Kidney capillary endothelial cell (primary cell): ENCODE measurements around the gene CCDC24.
A peak's percentile ranks its signal among the peaks of the same experiment; 100 is the strongest.

ENCODE experiments used
- DNase-seq: peaks from one replicate; pipeline ENCODE4 v3.0.0-alpha.2; 2018; ENCODE audit warnings: low spot score

Gene CCDC24

DNA sequence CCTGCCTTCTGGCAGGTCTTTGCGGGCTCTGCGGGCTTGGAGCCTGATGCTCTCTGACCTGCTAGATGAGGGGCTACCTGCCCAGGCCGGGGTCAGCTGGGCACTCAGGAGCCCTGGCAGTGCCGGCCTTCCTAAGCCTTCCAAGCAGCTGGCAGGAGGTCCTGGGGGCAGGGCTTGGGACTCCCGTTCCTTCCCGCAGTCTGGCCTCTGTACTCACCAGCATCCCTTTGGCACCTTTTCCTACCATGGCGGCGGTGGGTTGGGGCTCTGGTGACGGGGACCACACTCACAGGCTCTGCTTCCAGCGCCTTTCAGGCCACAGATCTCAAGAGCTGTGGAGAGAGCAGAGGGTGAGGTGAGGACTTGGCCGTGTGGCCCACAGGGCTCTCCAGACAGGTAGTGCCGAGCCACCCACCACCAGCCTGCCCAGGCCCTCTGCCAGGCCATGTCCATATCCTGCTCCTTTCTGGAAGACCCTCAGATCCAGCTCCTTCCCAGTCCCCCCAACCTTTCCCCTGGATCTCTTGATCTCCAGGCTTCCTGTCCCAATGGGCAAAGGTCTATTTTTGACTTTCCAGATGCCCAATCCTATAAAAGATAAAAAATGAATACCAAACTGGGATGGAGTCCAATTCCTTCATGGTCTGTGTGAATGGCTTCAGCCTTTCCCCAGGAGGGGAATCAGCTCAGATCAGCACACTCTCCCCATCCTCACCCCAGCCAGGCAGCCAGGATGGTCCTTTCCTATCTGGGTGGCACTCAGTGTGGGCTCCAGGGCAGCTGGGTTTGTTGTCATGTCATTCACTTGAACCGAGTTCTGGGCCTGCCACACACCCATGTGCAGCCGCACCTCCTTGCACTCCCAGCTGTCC, 32.9 kb downstream of the CCDC24 start:
- no peak for DNase-seq

DNA sequence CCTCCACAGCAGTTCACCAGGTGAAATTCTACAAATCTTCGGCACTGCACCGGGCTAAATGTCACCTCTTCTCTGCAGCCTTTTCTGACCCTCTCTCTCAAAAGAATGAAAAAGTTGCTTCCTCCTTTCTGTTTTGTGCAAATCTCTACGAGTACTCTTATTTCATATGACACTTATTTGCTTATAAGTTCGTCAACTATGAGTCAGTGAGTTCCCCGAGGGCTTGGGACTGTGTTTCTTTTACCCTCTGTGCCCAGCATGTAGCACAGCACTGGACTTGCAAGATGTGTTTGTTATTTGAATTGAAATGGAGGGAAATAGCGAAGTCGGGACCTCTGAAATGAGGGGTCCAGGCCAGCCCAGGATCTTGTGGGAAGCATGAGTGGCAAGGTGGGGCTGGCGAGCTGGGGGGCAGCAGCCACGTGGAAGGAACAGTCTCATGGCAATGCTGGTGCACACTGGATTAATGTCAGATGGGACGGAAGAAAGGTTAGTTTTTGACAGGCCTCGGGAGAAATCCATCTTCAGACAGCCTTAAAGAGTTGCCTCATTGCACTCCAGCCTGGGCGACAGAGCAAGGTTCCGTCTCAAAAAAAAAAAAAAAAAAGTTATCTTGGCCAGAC, 33.6 kb downstream of the CCDC24 start:
- DNase-seq: no peak

DNA sequence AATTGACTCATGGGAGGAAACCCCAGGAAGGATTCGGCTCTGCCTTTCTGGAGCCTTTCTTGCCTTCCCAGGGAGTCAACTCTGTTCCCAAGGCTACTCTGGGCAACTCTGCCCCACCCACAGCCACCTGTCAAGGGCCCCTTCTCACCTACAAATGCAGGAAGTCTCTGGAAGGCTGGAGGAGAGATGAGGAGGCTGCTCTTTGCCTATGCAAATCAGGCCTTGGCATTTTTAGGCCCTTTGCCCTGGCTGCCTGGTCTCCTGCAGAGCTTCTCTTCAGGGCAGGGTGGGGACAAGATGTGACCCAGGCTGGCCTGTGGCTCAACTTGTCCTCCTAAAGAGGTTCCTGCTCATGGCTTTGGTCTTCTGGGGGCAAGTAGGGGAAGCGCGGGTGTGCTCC, 34.4 kb downstream of the CCDC24 start:
- DNase-seq: no peak

DNA sequence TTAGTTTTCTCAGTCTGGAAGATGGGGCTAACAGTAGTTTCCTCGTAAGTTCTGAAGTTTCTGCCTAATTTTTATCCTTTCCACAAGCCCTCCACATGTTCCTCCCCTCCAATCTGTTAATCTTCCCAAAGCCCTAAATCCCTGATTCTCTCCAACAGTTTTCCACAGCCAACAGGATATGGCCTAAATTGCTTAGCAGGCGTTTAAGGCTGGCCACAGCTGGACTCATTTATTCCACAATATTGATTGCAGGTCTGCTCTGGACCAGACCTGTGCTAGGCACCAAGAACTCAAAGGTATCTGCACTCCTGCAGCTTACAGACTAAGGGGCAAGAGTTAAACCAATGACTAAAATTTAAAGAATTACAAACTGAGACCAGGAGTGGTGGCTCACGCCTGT, 35.9 kb downstream of the CCDC24 start:
- DNase-seq: no peak

DNA sequence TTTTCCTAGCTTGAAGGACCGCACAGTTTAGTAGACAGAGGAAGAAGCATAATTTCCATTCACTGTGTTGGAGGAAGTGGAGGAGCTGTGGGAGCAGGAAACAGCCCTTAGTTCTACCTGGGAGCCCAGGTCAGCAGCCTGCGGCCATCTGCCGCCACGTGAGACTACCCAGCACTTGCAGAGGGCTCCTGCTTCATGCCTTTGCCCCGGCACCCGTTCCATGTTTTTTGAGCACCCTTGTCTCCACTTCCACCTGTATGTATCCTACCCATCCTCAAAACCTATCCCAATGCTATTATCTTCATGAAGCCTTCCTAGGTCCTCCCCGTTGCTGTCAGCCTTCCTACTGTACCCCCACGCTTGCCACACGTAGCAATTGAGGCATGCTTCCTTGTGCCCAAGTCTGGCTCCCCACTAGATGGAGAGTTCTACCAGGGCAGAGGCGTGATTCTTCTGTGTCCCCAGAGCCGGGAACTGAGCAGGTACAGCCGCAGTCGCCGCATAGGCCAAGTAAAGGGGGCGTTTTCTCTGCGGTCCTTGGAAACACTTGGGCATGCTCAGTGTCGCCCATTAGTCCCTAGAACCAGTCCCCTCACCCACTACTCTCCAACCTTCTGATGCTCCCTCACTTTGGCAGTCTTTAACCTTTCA, 38.0 kb downstream of the CCDC24 start:
- DNase-seq: peak; percentile 24

DNA sequence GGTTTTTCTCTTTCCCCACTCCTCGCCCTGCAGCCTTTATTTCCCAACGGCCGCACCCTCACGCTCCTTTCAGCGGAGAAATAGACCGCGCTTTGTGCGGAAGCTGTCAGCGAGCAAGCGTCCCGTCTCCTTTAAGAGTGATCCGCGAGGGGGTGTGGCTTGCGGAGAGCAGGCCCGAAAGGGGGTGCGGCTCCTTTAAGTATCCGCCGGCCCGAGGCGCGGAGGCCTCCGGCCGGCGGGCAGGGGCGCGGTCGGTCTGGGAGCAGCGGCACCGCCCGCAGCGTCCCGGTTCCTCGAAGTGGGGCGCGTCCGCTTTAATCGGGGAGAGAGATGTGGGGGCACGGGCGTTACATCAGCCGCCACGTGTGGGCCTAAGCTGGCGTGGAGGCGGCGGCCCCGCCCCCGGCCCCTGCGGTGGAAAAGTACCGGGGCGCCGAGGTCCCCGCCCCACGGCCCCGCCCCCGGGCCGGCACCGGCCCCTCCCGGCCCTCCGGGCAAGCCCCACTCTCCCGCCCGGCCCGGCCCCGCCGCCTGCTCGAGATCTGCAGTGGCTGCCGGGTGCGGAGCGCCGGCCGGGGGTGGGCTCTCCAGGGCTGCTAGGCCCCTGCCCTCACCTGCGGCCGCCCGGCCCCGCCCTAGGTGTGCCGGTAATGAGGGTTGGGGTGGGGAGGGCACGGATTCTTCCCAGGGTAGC, 38.7 kb downstream of the CCDC24 start:
- DNase-seq: peak; percentile 67

DNA sequence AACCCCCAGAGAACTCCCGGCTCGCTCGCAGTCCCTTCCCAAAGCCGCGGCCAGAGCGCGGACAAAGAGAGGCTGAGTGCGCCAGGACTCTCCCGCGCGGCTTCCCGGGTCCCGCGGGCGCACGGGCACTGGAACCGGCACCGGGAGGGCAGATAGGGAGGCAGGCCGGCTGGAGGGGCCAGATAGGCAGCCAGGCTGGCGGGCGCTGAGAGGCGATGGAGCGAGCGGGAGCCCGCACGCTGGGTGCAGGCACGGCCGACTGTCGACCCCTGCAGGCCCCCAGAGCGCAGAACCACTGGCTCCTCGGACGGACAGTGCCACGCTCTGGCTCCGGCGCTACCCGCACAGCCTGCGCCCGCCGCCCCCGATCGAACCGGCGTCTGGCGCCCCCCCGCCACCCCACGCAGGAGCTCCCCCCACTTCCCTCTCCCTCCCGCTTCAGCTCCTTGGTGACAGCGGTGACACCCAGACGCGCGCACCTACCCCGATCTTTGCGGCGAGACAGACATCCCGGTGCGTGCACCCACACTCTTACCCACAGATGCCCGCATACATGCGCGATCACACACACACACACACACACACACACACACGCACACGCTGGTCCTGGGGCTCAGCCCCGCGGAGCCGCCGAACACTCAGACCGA, 39.3 kb downstream of the CCDC24 start:
- DNase-seq: no peak

DNA sequence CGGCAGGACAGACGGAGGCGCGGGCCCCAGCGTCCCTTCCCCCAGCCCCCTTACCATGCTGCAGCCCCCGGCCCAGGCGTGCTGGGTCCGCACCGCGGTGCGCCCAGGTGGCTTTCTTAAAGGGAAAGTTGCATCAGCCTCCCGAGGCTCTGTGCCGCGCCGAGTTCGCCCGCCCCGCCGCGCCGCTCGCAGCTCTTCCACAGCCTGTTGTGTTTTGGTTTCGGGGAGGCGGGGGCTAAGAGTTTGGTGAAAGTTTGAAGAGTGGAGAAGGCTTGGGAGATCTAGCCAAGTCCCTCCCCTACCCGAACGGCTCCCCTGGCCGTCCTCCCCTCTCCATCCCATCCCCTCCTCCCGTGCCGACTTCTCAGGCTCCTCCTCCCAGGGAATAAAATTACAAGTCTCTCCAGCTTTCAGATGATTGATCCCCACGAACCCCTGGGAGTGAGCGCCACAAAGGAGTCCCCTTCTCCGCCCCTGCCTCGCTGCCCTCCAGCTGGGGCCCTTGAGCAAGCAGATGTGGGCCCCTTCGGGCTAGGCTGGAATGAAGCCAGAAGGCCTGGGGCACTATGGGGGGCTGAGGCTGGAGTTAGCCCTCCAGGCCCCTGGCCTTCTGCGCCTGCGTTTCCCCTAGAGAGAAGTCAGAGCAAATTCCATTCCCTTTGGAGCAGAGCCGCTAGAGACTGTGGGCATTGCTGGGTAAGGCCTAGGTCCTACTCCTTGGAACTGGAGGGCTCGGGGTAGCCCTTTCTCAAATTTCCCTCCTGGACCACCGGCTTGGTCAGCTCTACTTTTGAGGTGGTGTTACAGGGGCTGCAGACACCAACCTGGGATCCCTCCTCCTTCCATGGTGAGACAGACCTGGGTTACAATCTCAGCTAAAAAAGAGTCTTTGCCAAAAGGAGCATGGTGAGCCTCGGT, 40.1 kb downstream of the CCDC24 start, which contains the start of gene SLC6A9:
Gene SLC6A9 (minus strand): TSS at position 211 of the 918 bp plus-strand sequence. CDS start 7,185 bp downstream, outside the sequence.
- no peak for DNase-seq

DNA sequence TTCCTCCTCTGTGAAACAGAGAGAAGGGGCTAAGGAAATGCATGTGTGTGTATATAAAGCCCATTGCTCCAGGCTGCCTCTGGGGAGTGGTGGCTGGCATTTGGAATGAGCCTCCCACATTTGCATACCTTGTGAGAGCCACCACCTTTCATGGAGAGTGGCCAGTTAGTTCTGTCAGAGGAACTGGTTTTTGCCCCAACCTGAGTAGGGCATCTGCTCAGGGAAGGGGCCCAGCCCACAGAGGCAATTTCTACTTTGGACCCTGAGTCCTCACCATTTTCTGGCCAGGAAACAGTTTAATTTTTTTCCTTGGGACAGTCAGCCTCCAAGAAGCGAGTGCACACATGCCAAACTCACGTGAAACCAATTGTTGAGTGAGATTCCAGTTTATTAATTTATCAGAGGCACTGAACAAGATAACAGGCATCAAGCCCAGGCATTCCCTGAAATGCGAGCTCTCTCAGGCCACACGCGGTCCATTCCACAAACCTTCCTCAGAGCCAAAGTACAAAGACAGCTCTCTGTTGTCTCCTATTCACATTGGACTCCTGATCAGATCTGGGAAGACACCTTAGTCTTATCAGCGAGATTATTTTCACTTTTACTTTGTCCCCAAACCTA, 40.9 kb downstream of the CCDC24 start:
- no peak for DNase-seq

DNA sequence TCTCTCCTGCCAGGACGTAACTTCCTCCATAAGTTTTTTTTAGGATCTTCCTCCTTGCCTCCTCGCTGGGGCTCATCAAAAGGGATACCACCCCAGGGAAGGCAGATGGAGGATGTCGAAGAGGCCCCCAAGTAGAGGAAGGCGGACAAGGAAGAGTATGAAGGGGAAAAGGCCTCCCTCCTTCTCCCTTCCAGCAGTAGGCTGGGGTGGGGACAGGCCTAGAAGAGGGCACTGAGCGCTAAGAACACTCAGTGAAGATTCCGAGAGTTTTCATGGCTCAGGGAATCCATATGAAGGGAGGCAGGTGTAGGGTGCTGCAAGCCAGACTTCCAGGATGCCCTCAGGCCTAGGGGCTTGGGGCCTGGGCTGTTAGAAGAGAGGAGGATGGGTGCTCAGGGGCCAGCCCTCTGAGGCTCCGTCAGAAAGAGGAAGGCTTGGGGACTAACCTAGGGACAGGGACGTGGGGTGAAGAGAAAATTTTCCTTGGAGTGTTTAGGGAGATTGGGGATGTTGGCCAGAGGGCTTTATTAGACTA, 41.7 kb downstream of the CCDC24 start:
- no peak for DNase-seq

DNA sequence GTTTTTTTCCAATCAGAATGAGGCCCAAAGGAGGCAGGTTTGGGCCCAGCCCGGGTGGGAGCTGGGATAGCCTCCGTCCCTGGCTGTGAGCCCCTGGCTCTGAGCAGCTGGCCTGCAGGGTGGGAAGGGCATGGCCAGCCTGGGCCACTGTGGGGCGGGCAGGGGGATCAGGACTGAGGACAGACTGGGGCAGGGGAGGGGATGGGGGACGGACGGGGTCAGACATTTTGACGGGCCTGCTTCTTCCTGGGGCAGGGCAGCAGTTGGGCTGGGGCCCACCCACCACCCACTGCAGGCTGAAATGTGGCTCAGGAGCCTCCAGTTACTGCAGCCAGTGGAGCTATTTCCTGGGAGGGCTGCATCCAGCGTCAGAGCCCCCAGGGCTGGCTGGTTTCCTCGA, 42.4 kb downstream of the CCDC24 start:
- DNase-seq: no peak

DNA sequence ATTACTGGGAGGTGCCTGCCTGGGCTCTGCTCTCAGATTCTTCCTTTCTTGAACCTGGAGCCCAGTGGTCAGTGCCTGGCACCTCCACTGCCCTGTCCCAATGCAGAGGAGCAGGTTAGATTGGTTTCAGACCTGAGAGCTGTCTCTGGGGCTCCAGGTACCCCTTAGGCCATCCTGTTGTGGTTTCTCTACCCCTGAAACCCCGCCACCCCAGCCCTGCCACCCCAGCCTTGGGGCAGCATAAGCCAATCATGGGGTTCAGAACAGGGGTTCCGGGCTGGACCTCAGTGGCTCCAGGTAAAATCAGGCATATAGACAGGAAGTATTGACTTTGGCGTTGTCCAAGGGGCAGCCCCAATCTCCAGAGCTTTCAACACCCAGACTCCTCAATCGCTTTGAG, 43.0 kb downstream of the CCDC24 start:
- no peak for DNase-seq

DNA sequence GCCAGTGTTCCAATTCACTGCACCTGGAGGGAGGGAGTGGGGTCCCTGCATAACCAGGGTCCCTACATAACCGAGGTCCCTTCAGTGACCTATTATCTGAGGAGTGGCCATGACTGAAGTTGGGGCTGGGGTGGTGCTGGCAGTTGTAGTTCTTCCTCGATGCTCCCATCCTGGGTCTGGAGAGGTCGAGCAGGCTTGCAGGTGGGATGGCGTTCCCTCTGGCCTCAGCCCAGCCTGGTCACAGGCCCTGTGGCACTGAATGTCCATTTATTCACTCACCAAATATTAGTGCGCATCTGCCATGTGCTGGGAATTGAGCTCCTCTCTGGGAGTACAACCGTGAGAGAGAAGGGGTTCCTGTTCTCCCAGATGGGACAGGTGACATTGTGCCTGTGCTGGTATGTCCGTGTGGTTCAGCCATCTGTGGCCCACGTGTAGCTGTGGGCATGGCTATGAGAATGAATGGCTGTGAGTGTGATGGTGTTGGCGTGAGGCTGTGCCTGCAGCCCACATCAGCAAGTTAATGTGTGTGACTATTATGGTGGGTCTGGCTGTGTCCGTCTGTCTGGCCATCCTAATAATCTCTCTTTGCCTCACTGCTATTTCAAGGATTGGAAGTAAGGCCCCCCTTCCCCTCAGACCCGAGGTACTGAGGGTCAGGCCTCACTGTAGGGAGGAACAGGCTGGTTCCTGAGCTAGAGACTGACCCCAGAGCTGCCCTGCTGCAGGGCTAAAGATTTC, 43.7 kb downstream of the CCDC24 start:
- no peak for DNase-seq

DNA sequence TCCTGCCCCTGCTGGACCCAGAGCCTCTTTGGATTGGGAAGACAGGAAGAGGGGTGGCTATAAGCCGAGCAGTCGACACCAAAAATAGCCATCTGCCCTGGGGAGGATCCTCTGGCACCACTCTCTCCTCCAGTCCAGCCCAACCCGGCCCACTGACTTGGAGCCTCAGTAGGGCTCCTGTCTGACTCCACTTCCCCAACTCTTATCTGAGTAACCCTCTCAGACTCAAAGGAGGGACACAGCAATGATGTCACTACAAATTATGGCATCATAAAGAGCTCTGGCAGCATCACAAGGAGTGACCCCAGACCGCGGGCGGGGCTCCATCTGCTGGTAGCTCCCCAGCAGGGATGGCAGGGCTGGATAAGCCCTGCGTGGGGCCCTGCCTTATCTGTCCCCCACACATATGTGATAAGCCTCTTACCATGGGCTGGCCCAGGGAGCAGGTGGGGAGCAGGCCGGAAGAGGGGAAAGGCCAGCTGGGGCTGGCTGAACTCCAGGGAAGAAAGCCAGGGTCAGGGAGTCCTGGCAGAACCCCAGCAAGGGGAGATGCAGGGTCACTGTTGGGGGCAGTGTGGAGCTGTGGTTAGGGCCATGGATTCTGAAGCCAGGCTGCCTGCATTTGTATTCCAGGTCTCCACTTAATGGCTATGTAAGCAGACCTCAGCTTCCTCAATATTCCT, 44.5 kb downstream of the CCDC24 start:
- DNase-seq: no peak

DNA sequence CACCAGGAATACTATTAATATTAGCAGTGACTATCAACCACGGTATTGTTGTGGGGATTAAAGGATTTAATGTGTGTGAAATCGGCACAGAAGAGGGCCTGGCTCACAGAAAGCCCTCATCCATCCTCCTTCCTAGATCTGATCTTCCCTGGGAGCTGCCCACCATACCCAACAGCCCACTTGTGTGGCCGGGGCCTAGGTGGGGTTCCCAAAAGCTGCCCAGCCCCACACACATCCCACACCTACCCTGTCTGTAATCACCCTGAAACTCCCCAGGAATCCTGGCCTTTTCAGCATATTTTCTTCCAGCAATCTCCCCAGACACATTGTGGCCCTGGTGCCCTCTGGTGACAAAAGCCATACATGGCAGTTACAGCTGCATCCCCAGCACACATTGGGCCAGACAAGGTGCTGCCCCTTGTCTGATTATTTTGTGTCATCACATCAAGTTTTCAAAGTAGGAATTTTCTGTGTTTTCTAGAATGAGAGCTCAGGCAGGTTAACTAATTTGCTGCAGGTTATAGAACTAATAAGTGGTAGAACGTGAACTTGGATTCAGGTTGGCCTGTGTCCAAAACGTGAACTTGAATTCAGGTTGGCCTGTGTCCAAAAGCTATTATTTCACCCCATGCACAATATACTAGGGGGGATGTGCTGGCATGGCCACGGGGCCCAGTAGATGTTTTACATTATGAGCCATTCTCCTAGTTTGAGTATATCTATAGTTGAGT, 45.2 kb downstream of the CCDC24 start:
- DNase-seq: peak; percentile 61

DNA sequence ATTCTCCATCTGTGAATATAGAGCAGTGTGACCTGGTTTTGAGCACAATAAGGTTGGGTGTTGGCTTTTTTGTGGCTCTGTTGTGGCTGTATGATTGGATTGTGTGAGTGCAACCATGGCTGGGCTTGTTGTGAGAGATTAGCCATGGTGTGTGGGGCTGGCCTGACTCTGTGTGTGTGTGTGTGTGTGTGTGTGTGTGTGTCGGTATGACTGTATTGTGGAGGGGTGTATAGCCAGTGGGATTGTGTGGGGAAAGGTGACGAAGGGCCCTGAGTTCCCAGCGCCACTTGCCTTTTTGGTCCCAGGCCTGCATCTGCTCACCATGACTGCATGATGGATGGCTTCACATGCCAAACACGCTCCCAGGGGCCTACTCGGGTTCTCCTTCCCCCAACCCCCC, 45.8 kb downstream of the CCDC24 start:
- no peak for DNase-seq

DNA sequence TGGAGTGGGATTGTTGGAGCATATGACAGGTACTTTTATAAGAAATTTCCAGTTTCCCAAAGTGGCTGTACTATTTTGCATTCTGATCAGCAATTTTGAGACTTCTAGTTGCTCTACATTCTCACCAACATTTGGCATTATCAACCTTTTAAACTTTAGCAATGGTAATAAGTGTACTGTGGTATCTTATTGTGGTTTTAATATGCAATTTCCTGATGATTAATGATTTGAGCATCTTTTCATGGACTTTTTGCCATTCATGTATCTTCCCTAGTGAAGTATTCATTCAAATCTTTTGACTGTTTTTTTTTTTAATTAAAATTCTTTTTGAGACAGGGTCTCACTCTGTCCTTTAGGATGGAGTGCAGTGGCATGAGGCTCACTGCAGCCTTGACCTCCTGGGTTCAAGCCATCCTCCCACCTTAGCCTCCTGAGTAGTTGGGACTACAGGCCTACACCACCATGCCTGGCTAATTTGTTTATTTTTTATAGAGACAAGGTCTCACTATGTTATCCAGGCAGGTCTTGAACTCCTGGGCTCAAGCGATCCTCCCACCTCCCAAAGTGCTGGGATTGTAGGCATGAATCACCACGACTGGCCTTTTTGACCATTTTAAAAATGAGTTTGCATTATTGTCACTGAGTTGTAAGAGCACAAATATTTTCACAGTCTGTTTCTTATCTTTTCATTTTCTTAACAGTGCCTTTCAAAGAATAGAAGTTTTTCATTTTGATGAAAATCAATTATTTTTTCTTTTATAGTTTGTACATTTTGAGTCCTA, 47.7 kb downstream of the CCDC24 start:
- no peak for DNase-seq
